WTC11 (cell line): ENCODE results near the gene MARK3. TPM values are rescaled to one million over a fixed set of nuclear protein-coding genes. Genes with fewer than 3 reads are reported as not detected.
"Not testable (repeated sequence)": the region's sequence is repeated elsewhere in the genome, so short reads cannot be mapped to it uniquely, and the experiment has no call there.

ENCODE experiments used
- ATAC-seq: fragments of 200-7000 bp; cut with Tn5 transposase; 2 replicates; pipeline ENCODE4 v1.10.0; 2021; ENCODE audit warnings: mild to moderate bottlenecking, moderate library complexity
- CTCF ChIA-PET: fragments of 300-600 bp; sonication (Branson Sonifier 250); formaldehyde crosslinking; loops from one replicate; lab custom pipeline; 2021; ENCODE audit warnings: antibody characterized with exemption; lab: Charles Lee
- POLR2A ChIA-PET: fragments of 350-600 bp; sonication (Branson Sonifier 250); formaldehyde crosslinking; loops from one replicate; lab custom pipeline; 2021; ENCODE audit warnings: antibody characterized with exemption; lab: Charles Lee
- DNase-seq: peaks from one replicate; pipeline ENCODE4 v3.0.0; 2021; ENCODE audit warnings: low spot score
- H3K27ac Mint-ChIP-seq: 2 replicates; pipeline ENCODE4 v1.8.0; 2021; ENCODE audit warnings: mixed read lengths
- H3K27me3 Mint-ChIP-seq: 2 replicates; pipeline ENCODE4 v1.8.0; 2021; ENCODE audit warnings: low read depth, mild to moderate bottlenecking, moderate library complexity, mixed read lengths
- H3K36me3 Mint-ChIP-seq: 2 replicates; pipeline ENCODE4 v1.8.0; 2021; ENCODE audit warnings: mixed read lengths
- H3K4me1 Mint-ChIP-seq: 2 replicates; pipeline ENCODE4 v1.8.0; 2022; ENCODE audit warnings: mixed read lengths
- H3K4me3 Mint-ChIP-seq: 2 replicates; pipeline ENCODE4 v1.8.0; 2021; ENCODE audit warnings: mild to moderate bottlenecking, moderate library complexity, mixed read lengths
- H3K9me3 Mint-ChIP-seq: 2 replicates; pipeline ENCODE4 v1.8.0; 2021; ENCODE audit warnings: mixed read lengths
- CBFB ChIP-seq: sonication (generic); formaldehyde crosslinking; IDR thresholded peaks from 2 replicates; pipeline ENCODE4 v1.8.1; 2022; ENCODE audit warnings: mild to moderate bottlenecking, low read depth, missing genetic modification reagents
- CTCF ChIP-seq: fragments of 200-600 bp; IDR thresholded peaks from 2 replicates; pipeline ENCODE4 v1.8.0; 2022; ENCODE audit warnings: antibody characterized with exemption
- ELF4 ChIP-seq: sonication (generic); formaldehyde crosslinking; IDR thresholded peaks from 2 replicates; pipeline ENCODE4 v1.8.1; 2022; ENCODE audit warnings: low read depth, mild to moderate bottlenecking, moderate library complexity, missing genetic modification reagents
- FOXK1 ChIP-seq: sonication (generic); formaldehyde crosslinking; IDR thresholded peaks from 2 replicates; pipeline ENCODE4 v1.8.0; 2022; ENCODE audit warnings: mild to moderate bottlenecking, moderate library complexity, missing genetic modification reagents
- FOXP4 ChIP-seq: sonication (generic); formaldehyde crosslinking; IDR thresholded peaks from 2 replicates; pipeline ENCODE4 v1.8.0; 2022; ENCODE audit warnings: mild to moderate bottlenecking, missing genetic modification reagents
- KAT7 ChIP-seq: sonication (generic); formaldehyde crosslinking; IDR thresholded peaks from 2 replicates; pipeline ENCODE4 v1.8.1; 2023; ENCODE audit warnings: missing genetic modification reagents, mild to moderate bottlenecking, borderline replicate concordance
- PREB ChIP-seq: sonication (generic); formaldehyde crosslinking; IDR thresholded peaks from 2 replicates; pipeline ENCODE4 v1.8.1; 2022; ENCODE audit warnings: mild to moderate bottlenecking, missing genetic modification reagents, moderate library complexity, borderline replicate concordance
- SMAD4 ChIP-seq: sonication (generic); formaldehyde crosslinking; IDR thresholded peaks from 2 replicates; pipeline ENCODE4 v1.8.0; 2022; ENCODE audit warnings: mild to moderate bottlenecking, missing genetic modification reagents
- SOX15 ChIP-seq: fragments of 250-450 bp; sonication (Bioruptor Pico); IDR thresholded peaks from 2 replicates; pipeline ENCODE4 v1.9.0; 2021; ENCODE audit warnings: mild to moderate bottlenecking
- TP53 ChIP-seq: sonication (generic); formaldehyde crosslinking; IDR thresholded peaks from 2 replicates; pipeline ENCODE4 v1.8.1; 2023; ENCODE audit warnings: mild to moderate bottlenecking, missing genetic modification reagents
- USF2 ChIP-seq: sonication (generic); formaldehyde crosslinking; IDR thresholded peaks from 2 replicates; pipeline ENCODE4 v1.8.1; 2023; ENCODE audit warnings: mild to moderate bottlenecking, missing genetic modification reagents, moderate library complexity
- ZBTB21 ChIP-seq: sonication (generic); formaldehyde crosslinking; IDR thresholded peaks from 2 replicates; pipeline ENCODE4 v1.8.1; 2023; ENCODE audit warnings: mild to moderate bottlenecking, missing genetic modification reagents, borderline replicate concordance
- ZNF423 ChIP-seq: fragments of 250-450 bp; sonication (Bioruptor Pico); IDR thresholded peaks from 2 replicates; pipeline ENCODE4 v2.1.2; 2022; ENCODE audit warnings: mild to moderate bottlenecking, moderate library complexity
- total RNA-seq: library from RNA; stranded (reverse); gene quantifications from 3 replicates; pipeline ENCODE4 v1.2.3, GENCODE V29; 2021
- TF ChIP-seq, protein P1 (sequence below): sonication (generic); formaldehyde crosslinking; IDR thresholded peaks from 2 replicates; pipeline ENCODE4 v1.8.1; 2023; ENCODE audit warnings: mild to moderate bottlenecking, moderate library complexity, missing genetic modification reagents
- TF ChIP-seq, protein P2 (sequence below): sonication (generic); formaldehyde crosslinking; IDR thresholded peaks from 2 replicates; pipeline ENCODE4 v1.8.0; 2022; ENCODE audit warnings: missing genetic modification reagents

The MARK3 gene
- total RNA-seq, 1 experiment from 2014 or later = 93.7 TPM

DNA sequence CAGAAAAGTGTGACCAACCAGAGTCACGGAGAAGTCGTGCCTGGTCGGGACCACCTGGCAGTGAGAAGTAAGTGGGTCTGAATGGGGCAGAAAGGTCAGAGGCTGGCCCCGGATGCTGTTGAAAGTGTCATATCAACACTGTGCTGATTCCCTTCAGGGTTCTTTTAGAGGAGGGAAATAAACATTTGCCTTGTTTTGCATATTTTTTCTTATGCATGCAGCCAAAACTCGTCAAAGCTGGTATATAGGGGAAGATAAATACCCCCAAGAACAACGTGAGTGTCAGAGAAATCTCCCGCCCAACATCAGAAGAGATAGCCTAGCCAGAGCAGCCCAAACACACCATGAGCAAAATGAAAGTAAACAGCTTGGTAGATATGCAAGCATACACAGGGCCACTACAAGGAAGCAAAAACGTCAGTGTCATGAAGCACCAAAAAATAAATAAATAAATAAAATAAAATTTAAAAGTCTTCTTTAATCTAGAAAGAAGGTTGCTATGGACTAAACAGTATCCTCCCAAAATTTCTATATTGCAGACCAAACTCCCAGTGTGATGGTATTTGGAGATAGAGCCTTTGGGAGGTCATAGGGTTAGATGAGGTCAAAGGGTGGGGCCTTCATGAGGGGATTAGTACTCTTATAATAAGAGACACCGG, 29.1 kb upstream of the MARK3 start:
- H3K27ac Mint-ChIP-seq = no peak overlapping the region
- ATAC-seq = no peak
- H3K36me3 Mint-ChIP-seq = no peaks in the 10 kb centered on the region
- ChIA-PET CTCF (interaction anchor here (0.6 to 0.7 kb wide), 2 partner anchors 66 to 1883 kb away, joined by 4 to 5 read pairs; no protein-coding TSS in a partner anchor), POLR2A (no interaction called here)
- no peak for DNase-seq
- peaks cover 27% of the 10 kb centered on the region for H3K4me1 Mint-ChIP-seq
- no peak overlapping the region for H3K4me3 Mint-ChIP-seq
- TF ChIP-seq FOXK1 (CRISPR knock-in tag) (no peak), KAT7 (CRISPR knock-in tag) (no peak), ELF4 (CRISPR knock-in tag) (no peak), CTCF (no peak), FOXP4 (no peak), PREB (no peak), CBFB (CRISPR knock-in tag) (no peak), USF2 (CRISPR knock-in tag) (no peak), TP53 (CRISPR knock-in tag) (no peak), SMAD4 (CRISPR knock-in tag) (no peak), SOX15 (CRISPR knock-in tag) (no peak), ZNF423 (CRISPR knock-in tag) (no peak), ZBTB21 (CRISPR knock-in tag) (no peak)
- TF ChIP-seq, protein P1, sequence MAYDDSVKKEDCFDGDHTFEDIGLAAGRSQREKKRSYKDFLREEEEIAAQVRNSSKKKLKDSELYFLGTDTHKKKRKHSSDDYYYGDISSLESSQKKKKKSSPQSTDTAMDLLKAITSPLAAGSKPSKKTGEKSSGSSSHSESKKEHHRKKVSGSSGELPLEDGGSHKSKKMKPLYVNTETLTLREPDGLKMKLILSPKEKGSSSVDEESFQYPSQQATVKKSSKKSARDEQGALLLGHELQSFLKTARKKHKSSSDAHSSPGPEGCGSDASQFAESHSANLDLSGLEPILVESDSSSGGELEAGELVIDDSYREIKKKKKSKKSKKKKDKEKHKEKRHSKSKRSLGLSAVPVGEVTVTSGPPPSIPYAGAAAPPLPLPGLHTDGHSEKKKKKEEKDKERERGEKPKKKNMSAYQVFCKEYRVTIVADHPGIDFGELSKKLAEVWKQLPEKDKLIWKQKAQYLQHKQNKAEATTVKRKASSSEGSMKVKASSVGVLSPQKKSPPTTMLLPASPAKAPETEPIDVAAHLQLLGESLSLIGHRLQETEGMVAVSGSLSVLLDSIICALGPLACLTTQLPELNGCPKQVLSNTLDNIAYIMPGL (CRISPR knock-in tag) = no peak
- TF ChIP-seq, protein P2, sequence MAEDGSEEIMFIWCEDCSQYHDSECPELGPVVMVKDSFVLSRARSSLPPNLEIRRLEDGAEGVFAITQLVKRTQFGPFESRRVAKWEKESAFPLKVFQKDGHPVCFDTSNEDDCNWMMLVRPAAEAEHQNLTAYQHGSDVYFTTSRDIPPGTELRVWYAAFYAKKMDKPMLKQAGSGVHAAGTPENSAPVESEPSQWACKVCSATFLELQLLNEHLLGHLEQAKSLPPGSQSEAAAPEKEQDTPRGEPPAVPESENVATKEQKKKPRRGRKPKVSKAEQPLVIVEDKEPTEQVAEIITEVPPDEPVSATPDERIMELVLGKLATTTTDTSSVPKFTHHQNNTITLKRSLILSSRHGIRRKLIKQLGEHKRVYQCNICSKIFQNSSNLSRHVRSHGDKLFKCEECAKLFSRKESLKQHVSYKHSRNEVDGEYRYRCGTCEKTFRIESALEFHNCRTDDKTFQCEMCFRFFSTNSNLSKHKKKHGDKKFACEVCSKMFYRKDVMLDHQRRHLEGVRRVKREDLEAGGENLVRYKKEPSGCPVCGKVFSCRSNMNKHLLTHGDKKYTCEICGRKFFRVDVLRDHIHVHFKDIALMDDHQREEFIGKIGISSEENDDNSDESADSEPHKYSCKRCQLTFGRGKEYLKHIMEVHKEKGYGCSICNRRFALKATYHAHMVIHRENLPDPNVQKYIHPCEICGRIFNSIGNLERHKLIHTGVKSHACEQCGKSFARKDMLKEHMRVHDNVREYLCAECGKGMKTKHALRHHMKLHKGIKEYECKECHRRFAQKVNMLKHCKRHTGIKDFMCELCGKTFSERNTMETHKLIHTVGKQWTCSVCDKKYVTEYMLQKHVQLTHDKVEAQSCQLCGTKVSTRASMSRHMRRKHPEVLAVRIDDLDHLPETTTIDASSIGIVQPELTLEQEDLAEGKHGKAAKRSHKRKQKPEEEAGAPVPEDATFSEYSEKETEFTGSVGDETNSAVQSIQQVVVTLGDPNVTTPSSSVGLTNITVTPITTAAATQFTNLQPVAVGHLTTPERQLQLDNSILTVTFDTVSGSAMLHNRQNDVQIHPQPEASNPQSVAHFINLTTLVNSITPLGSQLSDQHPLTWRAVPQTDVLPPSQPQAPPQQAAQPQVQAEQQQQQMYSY (CRISPR knock-in tag) = no peak
- H3K27me3 Mint-ChIP-seq = no peaks in the 10 kb centered on the region; the same call in 1 of the 2 replicates
- H3K9me3 Mint-ChIP-seq = peaks cover 7% of the 10 kb centered on the region; the same call in 1 of the 2 replicates

- ATAC-seq, H3K36me3 Mint-ChIP-seq, H3K4me3 Mint-ChIP-seq, H3K27ac Mint-ChIP-seq, H3K27me3 Mint-ChIP-seq, DNase-seq, POLR2A ChIA-PET: not testable (repeated sequence)
- Mint-ChIP-seq H3K4me1 (peaks cover 27% of the 10 kb centered on the region), H3K9me3 (peaks cover 15% of the 10 kb centered on the region)
- CTCF ChIA-PET = interaction anchor here (1.2 kb wide), 1 partner anchor 33 kb away, joined by 3 read pairs; no protein-coding TSS in a partner anchor
Observed at GRCh38 chr14:103357552-103357951, 27.7 kb upstream of the MARK3 start.
